HepG2 (cell line): ENCODE results near the gene SUMO1. TPM values are rescaled to one million over a fixed set of nuclear protein-coding genes. Genes with fewer than 3 reads are reported as not detected.

Experiments
- ERF ChIP-seq: IDR thresholded peaks from 2 replicates; pipeline ENCODE4 v1.6.1; 2018; ENCODE audit warnings: missing biosample characterization, missing genetic modification reagents
- NFE2L1 ChIP-seq: sonication (generic); formaldehyde crosslinking; IDR thresholded peaks from 2 replicates; pipeline ENCODE4 v1.4.0; 2020; ENCODE audit warnings: missing genetic modification reagents, mild to moderate bottlenecking, borderline replicate concordance
- RFX5 ChIP-seq: IDR thresholded peaks from 2 replicates; pipeline ENCODE4 v1.6.1; 2011; ENCODE audit warnings: low read depth, low read length, improper control_type of control experiment
- ZFP82 ChIP-seq: sonication (generic); formaldehyde crosslinking; IDR thresholded peaks from 2 replicates; pipeline ENCODE4 v1.5.1; 2020; ENCODE audit warnings: mild to moderate bottlenecking, missing genetic modification reagents, borderline replicate concordance
- ZKSCAN5 ChIP-seq: sonication (generic); formaldehyde crosslinking; IDR thresholded peaks from 2 replicates; pipeline ENCODE4 v1.5.1; 2020; ENCODE audit warnings: mild to moderate bottlenecking, missing genetic modification reagents
- ZNF10 ChIP-seq: sonication (generic); formaldehyde crosslinking; IDR thresholded peaks from 2 replicates; pipeline ENCODE4 v1.4.0; 2020; ENCODE audit warnings: mild to moderate bottlenecking, low read depth, missing genetic modification reagents, borderline replicate concordance
- ZNF441 ChIP-seq: sonication (generic); formaldehyde crosslinking; IDR thresholded peaks from 2 replicates; pipeline ENCODE4 v1.7.0; 2021; ENCODE audit warnings: missing genetic modification reagents, borderline replicate concordance
- ZNF614 ChIP-seq: IDR thresholded peaks from 2 replicates; pipeline ENCODE4 v1.6.1; 2018; ENCODE audit warnings: missing biosample characterization, missing genetic modification reagents, inconsistent platforms, borderline replicate concordance
- polyA plus RNA-seq, 8 experiments: library from polyadenylated mRNA; depleted of rRNA in 3 of 8; stranded (reverse) in 7 of 8; unstranded in 1 of 8; fragments of >200 nt; fragmentation: Illumina TruSeq in 4 of 8; extraction: Trizol in 4 of 8; gene quantifications; 2 replicates each; pipeline versions ENCODE4 v1.2.1 to v1.2.3, GENCODE V29; 2011 to 2016; ENCODE audit warnings: low read depth in 4 of 8, missing spikeins in 1 of 8, mixed read lengths in 1 of 8; ENCODE audit not compliant: insufficient read depth in 1 of 8
- total RNA-seq, 5 experiments: library from RNA; depleted of rRNA; stranded (reverse); fragments of >200 nt; fragmentation: Illumina TruSeq; extraction: Trizol; gene quantifications; 2 replicates each; pipeline ENCODE4 v1.2.3, GENCODE V29; 2016; ENCODE audit warnings: low read depth in 1 of 5
- TF ChIP-seq, protein P1 (sequence below): sonication (generic); formaldehyde crosslinking; IDR thresholded peaks from one replicate; pipeline ENCODE4 v1.5.1; 2020; ENCODE audit warnings: mild to moderate bottlenecking, missing genetic modification reagents; ENCODE audit errors: not compliant biosample characterization
- TF ChIP-seq, protein P2 (sequence below): sonication (generic); formaldehyde crosslinking; IDR thresholded peaks from 2 replicates; pipeline ENCODE4 v1.5.0; 2020; ENCODE audit warnings: missing genetic modification reagents
- TF ChIP-seq, protein P3 (sequence below): sonication (generic); formaldehyde crosslinking; IDR thresholded peaks from 2 replicates; pipeline ENCODE4 v1.4.0; 2020; ENCODE audit warnings: missing genetic modification reagents
- TF ChIP-seq, protein P4 (sequence below), 2 experiments: fragments of 450-650 bp in 1 of 2; sonication (generic) in 1 of 2; formaldehyde crosslinking; IDR thresholded peaks; 2 replicates each; pipeline versions ENCODE4 v1.5.0 to v1.8.0; 2020 to 2022; ENCODE audit warnings: mild to moderate bottlenecking in 1 of 2, missing genetic modification reagents in 1 of 2

SUMO1 gene
- total and polyA plus RNA-seq, 2 of the 13 experiments (the other 11 are each of a cell fraction or from before 2014, with no cell fraction given), result 101 to 173 TPM

DNA sequence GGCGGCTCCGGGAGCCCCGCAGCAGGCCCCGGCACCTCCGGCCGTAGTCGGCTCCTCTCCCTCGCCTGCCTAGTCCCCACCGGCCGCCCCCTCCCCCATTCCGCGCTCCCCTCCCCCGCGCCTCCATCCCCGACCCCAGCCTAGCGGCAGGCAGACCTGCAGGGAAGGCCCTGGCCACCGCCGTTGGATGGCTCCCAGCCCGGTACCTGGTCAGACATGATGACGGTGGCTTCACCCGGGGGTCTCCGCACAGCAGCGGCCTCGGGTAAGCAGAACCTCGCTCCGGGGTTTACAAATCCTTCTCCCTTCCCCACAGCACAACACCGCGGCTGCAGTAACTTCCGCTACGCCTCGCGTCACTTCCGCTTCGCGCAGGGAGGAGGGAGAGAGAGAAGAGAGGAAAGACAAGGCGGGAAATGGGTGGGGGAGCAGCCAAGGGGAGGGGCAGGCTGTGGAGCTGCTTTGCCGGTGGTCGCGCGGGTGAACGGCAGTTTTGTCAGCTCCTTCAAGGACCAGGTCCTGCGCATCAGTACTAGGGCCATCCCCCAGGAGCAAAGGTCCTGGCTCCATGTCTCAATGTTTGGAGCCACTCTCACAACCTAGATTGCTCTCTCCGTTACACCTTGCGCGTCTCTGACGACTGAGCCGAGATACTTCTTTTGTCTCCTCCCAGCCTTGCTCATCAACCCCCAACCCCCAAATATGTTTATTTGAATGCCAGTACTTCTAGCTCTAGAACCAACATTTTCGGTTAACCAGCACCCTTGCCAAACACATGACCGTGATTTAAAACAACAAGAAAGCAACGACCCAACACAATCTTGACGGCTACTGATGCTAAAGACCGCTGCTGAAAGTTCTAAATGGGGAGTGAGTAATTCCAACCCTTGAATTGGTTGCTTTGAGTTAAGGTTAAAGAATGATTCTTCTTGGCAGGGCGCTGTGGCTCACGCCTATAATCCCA lies at the start of gene SUMO1 (continued):
- TF ChIP-seq ERF (CRISPR knock-in tag) (peak; percentile 67), ZNF614 (CRISPR knock-in tag) (no peak; the same call in 1 of the 2 replicates), ZNF441 (CRISPR knock-in tag) (peak; percentile 62; the same call in 1 of the 2 replicates), RFX5 (no peak), ZNF10 (CRISPR knock-in tag) (no peak), NFE2L1 (CRISPR knock-in tag) (0 out of 2 replicates have a peak, but pooled peaks have one; percentile 37), ZKSCAN5 (CRISPR knock-in tag) (no peak), ZFP82 (CRISPR knock-in tag) (no peak)
- TF ChIP-seq, protein P1, sequence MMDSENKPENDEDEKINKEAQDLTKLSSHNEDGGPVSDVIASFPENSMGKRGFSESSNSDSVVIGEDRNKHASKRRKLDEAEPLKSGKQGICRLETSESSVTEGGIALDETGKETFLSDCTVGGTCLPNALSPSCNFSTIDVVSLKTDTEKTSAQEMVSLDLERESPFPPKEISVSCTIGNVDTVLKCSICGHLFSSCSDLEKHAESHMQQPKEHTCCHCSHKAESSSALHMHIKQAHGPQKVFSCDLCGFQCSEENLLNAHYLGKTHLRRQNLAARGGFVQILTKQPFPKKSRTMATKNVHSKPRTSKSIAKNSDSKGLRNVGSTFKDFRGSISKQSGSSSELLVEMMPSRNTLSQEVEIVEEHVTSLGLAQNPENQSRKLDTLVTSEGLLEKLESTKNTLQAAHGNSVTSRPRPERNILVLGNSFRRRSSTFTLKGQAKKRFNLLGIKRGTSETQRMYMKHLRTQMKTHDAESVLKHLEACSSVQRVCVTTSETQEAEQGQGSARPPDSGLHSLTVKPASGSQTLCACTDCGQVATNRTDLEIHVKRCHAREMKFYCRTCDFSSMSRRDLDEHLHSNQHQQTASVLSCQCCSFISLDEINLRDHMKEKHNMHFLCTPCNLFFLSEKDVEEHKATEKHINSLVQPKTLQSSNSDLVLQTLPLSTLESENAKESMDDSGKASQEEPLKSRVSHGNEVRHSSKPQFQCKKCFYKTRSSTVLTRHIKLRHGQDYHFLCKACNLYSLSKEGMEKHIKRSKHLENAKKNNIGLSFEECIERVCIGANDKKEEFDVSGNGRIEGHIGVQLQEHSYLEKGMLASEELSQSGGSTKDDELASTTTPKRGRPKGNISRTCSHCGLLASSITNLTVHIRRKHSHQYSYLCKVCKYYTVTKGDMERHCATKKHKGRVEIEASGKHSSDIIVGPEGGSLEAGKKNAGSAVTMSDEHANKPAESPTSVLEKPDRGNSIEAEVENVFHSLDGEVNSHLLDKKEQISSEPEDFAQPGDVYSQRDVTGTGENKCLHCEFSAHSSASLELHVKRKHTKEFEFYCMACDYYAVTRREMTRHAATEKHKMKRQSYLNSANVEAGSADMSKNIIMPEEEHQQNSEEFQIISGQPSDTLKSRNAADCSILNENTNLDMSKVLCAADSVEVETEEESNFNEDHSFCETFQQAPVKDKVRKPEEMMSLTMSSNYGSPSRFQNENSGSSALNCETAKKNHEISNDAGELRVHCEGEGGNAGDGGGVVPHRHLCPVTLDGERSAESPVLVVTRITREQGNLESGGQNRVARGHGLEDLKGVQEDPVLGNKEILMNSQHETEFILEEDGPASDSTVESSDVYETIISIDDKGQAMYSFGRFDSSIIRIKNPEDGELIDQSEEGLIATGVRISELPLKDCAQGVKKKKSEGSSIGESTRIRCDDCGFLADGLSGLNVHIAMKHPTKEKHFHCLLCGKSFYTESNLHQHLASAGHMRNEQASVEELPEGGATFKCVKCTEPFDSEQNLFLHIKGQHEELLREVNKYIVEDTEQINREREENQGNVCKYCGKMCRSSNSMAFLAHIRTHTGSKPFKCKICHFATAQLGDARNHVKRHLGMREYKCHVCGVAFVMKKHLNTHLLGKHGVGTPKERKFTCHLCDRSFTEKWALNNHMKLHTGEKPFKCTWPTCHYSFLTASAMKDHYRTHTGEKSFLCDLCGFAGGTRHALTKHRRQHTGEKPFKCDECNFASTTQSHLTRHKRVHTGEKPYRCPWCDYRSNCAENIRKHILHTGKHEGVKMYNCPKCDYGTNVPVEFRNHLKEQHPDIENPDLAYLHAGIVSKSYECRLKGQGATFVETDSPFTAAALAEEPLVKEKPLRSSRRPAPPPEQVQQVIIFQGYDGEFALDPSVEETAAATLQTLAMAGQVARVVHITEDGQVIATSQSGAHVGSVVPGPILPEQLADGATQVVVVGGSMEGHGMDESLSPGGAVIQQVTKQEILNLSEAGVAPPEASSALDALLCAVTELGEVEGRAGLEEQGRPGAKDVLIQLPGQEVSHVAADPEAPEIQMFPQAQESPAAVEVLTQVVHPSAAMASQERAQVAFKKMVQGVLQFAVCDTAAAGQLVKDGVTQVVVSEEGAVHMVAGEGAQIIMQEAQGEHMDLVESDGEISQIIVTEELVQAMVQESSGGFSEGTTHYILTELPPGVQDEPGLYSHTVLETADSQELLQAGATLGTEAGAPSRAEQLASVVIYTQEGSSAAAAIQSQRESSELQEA (CRISPR knock-in tag), result no peak
- TF ChIP-seq, protein P2, sequence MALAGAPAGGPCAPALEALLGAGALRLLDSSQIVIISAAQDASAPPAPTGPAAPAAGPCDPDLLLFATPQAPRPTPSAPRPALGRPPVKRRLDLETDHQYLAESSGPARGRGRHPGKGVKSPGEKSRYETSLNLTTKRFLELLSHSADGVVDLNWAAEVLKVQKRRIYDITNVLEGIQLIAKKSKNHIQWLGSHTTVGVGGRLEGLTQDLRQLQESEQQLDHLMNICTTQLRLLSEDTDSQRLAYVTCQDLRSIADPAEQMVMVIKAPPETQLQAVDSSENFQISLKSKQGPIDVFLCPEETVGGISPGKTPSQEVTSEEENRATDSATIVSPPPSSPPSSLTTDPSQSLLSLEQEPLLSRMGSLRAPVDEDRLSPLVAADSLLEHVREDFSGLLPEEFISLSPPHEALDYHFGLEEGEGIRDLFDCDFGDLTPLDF (CRISPR knock-in tag), result peak; percentile 90
- TF ChIP-seq, protein P3, sequence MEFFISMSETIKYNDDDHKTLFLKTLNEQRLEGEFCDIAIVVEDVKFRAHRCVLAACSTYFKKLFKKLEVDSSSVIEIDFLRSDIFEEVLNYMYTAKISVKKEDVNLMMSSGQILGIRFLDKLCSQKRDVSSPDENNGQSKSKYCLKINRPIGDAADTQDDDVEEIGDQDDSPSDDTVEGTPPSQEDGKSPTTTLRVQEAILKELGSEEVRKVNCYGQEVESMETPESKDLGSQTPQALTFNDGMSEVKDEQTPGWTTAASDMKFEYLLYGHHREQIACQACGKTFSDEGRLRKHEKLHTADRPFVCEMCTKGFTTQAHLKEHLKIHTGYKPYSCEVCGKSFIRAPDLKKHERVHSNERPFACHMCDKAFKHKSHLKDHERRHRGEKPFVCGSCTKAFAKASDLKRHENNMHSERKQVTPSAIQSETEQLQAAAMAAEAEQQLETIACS (CRISPR knock-in tag), result no peak
- TF ChIP-seq, protein P4, sequence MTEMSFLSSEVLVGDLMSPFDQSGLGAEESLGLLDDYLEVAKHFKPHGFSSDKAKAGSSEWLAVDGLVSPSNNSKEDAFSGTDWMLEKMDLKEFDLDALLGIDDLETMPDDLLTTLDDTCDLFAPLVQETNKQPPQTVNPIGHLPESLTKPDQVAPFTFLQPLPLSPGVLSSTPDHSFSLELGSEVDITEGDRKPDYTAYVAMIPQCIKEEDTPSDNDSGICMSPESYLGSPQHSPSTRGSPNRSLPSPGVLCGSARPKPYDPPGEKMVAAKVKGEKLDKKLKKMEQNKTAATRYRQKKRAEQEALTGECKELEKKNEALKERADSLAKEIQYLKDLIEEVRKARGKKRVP (CRISPR knock-in tag; IDR thresholded peaks at IDR 0.05), result peak in 1 of 2 experiments; percentile 95; a peak in 2 of 4 replicates
